Measurements from ENCODE around the gene CASQ2.

GRCh38 chr1:115719285-115719684, 49.2 kb downstream of the CASQ2 start:
- TF ChIP-seq CTCF (IDR thresholded peaks at IDR 0.05) (no peak), POLR2A (IDR thresholded peaks at IDR 0.05) (no peak)

Measured in testis (tissue), 2 donors.